GM06990 (cell line): Measurements from ENCODE around the gene WNT7B.
A peak's percentile ranks its signal among the peaks of the same experiment; 100 is the strongest.

Source experiments
- DNase-seq: peaks from one replicate; pipeline ENCODE4 v3.0.0-alpha.2; 2011; ENCODE audit not compliant: insufficient read length; ENCODE audit errors: extremely low read depth
- H3K27me3 ChIP-seq: replicated peaks from 2 replicates; pipeline ENCODE4 v1.6.0; 2011; ENCODE audit warnings: low read length; ENCODE audit not compliant: control insufficient read depth, insufficient read depth
- H3K36me3 ChIP-seq: 2 replicates; pipeline ENCODE4 v1.5.1; 2011; ENCODE audit warnings: low read length; ENCODE audit not compliant: control insufficient read depth, insufficient read depth
- H3K4me3 ChIP-seq: replicated peaks from 2 replicates; pipeline ENCODE4 v1.5.1; 2011; ENCODE audit warnings: low read depth, mild to moderate bottlenecking, control low read depth, low read length
- TF ChIP-seq, protein P1 (sequence below): IDR thresholded peaks from 2 replicates; pipeline ENCODE4 v1.5.1; 2011; ENCODE audit warnings: low read length, control low read depth, mild to moderate bottlenecking, inconsistent platforms; ENCODE audit not compliant: insufficient read depth, poor library complexity, severe bottlenecking

WNT7B gene

DNA sequence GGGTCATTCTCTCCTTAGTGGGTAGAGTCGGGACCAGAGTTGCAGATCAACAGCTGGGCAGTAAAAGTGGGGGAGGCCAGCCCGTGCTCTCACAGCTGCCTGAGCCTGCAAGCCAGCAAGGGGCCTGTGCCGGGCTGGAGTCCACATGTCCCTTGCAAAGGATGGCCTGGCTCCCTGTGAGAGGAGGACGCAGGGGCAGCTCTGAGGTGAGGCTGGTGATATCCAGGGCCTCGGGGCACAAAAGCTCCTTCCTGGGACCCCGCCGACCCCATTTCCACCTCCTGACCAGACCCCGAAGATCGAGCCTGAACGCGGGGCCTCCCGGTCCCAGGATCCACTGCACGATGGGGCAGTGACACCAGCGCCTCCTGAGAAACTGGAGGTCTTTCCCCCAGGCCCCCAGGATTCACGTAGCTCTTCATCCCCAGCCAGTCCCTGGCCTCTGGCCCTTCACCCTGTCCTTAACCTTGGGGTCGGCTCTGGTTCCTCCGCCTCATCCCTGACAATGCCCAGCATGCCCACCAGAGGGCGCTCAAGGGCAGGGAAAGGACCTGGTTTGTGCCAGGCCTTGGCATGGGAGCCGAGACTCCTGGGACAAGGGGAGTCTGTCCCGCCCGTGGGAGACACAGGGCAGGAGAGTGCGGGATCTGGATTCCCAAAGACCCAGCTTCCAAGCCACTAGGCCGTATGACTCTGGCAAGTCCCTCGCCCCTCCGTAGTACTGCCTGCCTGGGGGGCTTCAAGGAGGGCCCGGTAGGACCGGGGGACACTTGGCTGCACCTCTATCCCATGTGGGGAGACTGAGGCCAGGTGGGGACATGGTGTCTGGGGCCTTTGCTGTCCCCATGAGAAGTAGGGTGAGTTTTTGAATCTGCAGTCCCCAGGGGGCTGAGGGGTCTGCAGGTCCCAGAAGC is 17.8 kb upstream of the WNT7B start:
- H3K27me3 ChIP-seq, result no peaks in the 10 kb centered on the region
- H3K36me3 ChIP-seq, result no peaks in the 10 kb centered on the region
- TF ChIP-seq, protein P1, sequence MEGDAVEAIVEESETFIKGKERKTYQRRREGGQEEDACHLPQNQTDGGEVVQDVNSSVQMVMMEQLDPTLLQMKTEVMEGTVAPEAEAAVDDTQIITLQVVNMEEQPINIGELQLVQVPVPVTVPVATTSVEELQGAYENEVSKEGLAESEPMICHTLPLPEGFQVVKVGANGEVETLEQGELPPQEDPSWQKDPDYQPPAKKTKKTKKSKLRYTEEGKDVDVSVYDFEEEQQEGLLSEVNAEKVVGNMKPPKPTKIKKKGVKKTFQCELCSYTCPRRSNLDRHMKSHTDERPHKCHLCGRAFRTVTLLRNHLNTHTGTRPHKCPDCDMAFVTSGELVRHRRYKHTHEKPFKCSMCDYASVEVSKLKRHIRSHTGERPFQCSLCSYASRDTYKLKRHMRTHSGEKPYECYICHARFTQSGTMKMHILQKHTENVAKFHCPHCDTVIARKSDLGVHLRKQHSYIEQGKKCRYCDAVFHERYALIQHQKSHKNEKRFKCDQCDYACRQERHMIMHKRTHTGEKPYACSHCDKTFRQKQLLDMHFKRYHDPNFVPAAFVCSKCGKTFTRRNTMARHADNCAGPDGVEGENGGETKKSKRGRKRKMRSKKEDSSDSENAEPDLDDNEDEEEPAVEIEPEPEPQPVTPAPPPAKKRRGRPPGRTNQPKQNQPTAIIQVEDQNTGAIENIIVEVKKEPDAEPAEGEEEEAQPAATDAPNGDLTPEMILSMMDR, result peak; percentile 96
- peak; percentile 49 for DNase-seq
- no peak overlapping the region for H3K4me3 ChIP-seq

DNA sequence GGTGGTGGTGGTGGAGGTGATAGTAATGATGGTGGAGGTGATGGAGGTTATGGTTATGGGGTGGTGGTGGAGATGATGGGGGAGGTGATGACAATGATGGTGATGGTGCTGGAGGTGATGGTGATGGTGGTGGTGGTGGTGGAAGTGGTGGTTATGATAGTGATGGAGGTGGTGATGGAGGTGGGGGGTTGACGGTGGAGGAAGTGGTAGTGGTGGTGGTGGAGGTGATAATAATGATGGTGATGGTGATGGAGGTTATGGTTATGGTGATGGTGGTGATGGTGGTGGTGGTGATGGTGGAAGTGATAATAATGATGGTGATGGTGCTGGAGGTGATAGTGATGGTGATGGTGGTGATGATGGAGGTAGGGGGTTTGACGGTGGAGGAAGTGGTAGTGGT is 16.9 kb upstream of the WNT7B start:
- DNase-seq, result no peak
- H3K36me3 ChIP-seq, result no peaks in the 10 kb centered on the region
- H3K4me3 ChIP-seq, result no peak overlapping the region
- H3K27me3 ChIP-seq, result no peaks in the 10 kb centered on the region
- TF ChIP-seq, protein P1, result no peak

DNA sequence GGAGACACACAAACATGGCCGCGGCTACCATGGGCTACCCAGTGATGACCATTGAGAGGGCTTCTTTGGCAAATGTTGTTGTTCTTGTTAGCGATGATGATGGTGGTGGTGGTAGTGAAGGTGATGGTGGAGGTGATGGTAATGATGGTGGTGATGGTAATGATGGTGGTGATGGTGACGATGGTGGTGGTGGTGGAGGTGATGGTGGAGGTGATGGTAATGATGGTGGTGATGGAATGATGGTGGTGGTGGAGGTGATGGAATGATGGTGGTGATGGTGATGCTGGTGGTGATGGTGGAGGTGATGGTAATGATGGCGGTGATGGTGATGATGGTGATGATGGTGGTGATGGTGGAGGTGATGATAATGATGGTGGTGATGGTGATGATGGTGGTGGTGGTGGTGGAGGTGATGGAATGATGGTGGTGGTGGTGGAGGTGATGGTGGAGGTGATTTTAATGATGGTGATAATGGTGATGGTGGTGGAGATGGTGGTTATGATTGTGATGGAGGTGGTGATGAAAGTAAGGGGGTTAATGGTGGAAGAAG is 16.3 kb upstream of the WNT7B start:
- Histone ChIP-seq H3K36me3 (no peaks in the 10 kb centered on the region), H3K4me3 (no peak overlapping the region), H3K27me3 (no peaks in the 10 kb centered on the region)
- no peak for DNase-seq
- TF ChIP-seq, protein P1, result no peak

DNA sequence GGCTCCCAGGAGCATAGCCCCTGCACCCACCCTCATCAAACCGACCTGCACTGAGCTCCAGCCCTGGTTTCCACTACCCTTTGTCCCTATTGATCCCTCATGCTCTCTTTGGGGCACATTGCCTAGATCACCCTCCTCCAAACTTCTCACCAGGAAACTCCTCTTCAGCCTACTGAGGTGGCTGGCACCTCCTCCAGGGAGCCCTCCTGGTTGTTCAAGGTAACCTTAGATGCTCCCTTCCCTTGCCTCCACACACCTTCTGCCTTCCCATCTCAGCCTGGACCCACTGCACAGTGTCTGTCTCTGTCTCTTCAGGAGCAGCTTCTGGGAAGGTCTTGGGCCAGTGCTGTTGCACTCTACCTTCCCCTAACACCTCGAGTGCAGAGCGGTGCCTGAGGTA is 15.8 kb upstream of the WNT7B start:
- DNase-seq, result no peak
- Histone ChIP-seq H3K27me3 (no peaks in the 10 kb centered on the region), H3K36me3 (no peaks in the 10 kb centered on the region), H3K4me3 (no peak overlapping the region)
- TF ChIP-seq, protein P1, result no peak

DNA sequence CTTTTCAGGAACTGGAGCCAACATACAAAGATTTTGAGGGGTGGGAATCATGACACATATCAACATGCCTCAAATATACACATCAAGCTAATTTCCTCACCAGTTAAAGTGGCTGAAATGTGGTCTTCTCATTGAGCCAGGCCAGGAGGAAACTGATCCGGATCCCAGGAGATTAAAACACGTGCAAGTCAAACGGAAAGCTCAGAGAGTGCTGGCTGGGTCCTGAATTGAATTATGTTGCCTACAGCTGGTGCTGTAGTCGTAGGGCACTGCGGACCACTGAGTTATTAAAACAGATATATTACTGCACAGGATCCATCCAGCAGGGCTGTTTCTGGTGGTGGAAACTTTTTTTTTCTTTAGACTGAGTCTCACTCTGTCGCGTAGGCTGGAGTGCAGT is 14.1 kb upstream of the WNT7B start:
- TF ChIP-seq, protein P1, result no peak
- Histone ChIP-seq H3K4me3 (no peak overlapping the region), H3K36me3 (no peaks in the 10 kb centered on the region), H3K27me3 (no peaks in the 10 kb centered on the region)
- DNase-seq, result no peak
